ENCODE results near the gene ZFAND6. TPM values are rescaled to one million over a fixed set of nuclear protein-coding genes. Genes with fewer than 3 reads are reported as not detected.

The ZFAND6 gene
- total and polyA plus RNA-seq, 9 donors, result 57.3 to 105 (median 65.4) TPM

DNA sequence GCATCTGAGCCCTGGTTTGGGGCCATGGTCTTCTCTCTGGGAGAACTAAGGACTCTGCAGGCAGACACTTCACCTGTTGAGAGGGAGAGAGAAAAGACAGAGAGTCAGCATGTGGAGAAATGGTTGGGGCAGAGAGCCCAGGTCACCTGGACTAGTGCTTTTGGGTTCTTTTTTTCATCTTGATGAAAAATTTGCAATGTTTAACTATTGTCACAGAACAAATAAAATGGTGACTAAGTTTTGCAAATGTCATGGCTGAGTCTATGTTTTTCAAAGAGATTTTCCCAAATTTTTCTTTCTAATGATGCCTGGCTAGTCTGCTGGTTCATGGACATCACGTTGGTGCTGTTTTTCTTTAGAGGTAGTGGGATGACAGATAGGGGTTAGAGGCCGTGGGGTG, 111.1 kb downstream of the ZFAND6 start:
- no peaks in the 10 kb centered on the region for H3K4me1 ChIP-seq (ENCODE audit: insufficient read depth)
- H3K4me3 ChIP-seq, result no peak overlapping the region
- no peak overlapping the region for H3K27ac ChIP-seq
- TF ChIP-seq, protein P1, sequence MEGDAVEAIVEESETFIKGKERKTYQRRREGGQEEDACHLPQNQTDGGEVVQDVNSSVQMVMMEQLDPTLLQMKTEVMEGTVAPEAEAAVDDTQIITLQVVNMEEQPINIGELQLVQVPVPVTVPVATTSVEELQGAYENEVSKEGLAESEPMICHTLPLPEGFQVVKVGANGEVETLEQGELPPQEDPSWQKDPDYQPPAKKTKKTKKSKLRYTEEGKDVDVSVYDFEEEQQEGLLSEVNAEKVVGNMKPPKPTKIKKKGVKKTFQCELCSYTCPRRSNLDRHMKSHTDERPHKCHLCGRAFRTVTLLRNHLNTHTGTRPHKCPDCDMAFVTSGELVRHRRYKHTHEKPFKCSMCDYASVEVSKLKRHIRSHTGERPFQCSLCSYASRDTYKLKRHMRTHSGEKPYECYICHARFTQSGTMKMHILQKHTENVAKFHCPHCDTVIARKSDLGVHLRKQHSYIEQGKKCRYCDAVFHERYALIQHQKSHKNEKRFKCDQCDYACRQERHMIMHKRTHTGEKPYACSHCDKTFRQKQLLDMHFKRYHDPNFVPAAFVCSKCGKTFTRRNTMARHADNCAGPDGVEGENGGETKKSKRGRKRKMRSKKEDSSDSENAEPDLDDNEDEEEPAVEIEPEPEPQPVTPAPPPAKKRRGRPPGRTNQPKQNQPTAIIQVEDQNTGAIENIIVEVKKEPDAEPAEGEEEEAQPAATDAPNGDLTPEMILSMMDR (IDR thresholded peaks at IDR 0.05), result no peak
- TF ChIP-seq POLR2A (IDR thresholded peaks at IDR 0.05), result no peak
- TF ChIP-seq EP300 (IDR thresholded peaks at IDR 0.05), result no peak
- no peak for DNase-seq
- H3K9me3 ChIP-seq, result no peaks in the 10 kb centered on the region
- H3K27me3 ChIP-seq, result no peaks in the 10 kb centered on the region
- WGBS, 3 donors, result 82 to 87% (median 82%) methylated on average over 2 of the region's 2 CpGs
- intact Hi-C loops (cut with DNase I), result loop anchor here in 1 of 4 donors (10.0 kb wide), 1 partner anchor 106 kb away; no protein-coding TSS in a partner anchor
- H3K36me3 ChIP-seq, result no peaks in the 10 kb centered on the region

DNA sequence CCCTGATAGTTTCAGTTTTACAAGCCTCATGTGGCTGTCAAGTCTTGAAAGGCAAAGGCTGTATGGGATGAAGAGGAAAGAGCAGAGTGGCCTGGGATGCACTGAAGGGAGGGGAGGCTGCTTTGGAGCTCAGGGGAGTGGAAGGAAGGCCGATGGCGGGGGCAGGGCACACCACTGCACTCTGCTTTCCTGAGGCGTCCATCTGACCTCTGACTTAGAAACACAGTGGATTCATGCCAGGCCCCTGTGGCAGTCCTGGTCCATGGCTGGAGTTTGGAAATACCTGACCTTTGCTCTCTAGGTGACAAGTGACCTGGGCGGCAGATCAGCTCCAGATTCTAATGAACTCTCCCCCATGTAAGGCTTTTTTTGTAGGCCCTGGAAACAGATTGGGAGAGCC, 112.3 kb downstream of the ZFAND6 start:
- no peak for DNase-seq
- WGBS, 3 donors, result 76 to 84% (median 81%) methylated on average over 4 of the region's 4 CpGs
- H3K27ac ChIP-seq, result no peak overlapping the region
- TF ChIP-seq, protein P1 (IDR thresholded peaks at IDR 0.05), result no peak
- TF ChIP-seq EP300 (IDR thresholded peaks at IDR 0.05) (no peak), POLR2A (IDR thresholded peaks at IDR 0.05) (no peak)
- no peaks in the 10 kb centered on the region for H3K36me3 ChIP-seq
- no peaks in the 10 kb centered on the region for H3K9me3 ChIP-seq
- no peak overlapping the region for H3K4me3 ChIP-seq
- H3K27me3 ChIP-seq, result no peaks in the 10 kb centered on the region
- no peaks in the 10 kb centered on the region for H3K4me1 ChIP-seq (ENCODE audit: insufficient read depth)
- intact Hi-C loops (cut with DNase I), result loop anchor here in 1 of 4 donors (10.0 kb wide), 1 partner anchor 107 kb away; no protein-coding TSS in a partner anchor

- intact Hi-C loops (cut with DNase I), result loop anchor here in 1 of 4 donors (10.0 kb wide), 1 partner anchor 108 kb away; no protein-coding TSS in a partner anchor
These were observed 112.9 kb downstream of the ZFAND6 start for GRCh38 chr15:80172401-80172800.

GRCh38 chr15:80173022-80173759, 113.7 kb downstream of the ZFAND6 start:
- Histone ChIP-seq H3K9me3 (no peaks in the 10 kb centered on the region), H3K4me1 (ENCODE audit: insufficient read depth) (no peaks in the 10 kb centered on the region), H3K27me3 (no peaks in the 10 kb centered on the region), H3K27ac (no peak overlapping the region), H3K36me3 (no peaks in the 10 kb centered on the region), H3K4me3 (no peak overlapping the region)
- peak; percentile 28 to 75 (median 66) for DNase-seq
- intact Hi-C loops (cut with DNase I), result loop anchor here in 1 of 4 donors (10.0 kb wide), 1 partner anchor 108 kb away; no protein-coding TSS in a partner anchor
- 62 to 72% (median 65%) methylated on average over 10 of the region's 10 CpGs for WGBS, 3 donors
- TF ChIP-seq, protein P1 (IDR thresholded peaks at IDR 0.05), result peak; percentile 26 to 63 (median 36)
- TF ChIP-seq EP300 (IDR thresholded peaks at IDR 0.05), result no peak

More at GRCh38 chr15:80172401-80172800, 112.9 kb downstream of the ZFAND6 start:
- Histone ChIP-seq H3K4me1 (ENCODE audit: insufficient read depth) (no peaks in the 10 kb centered on the region), H3K36me3 (no peaks in the 10 kb centered on the region), H3K4me3 (no peak overlapping the region), H3K9me3 (no peaks in the 10 kb centered on the region), H3K27me3 (no peaks in the 10 kb centered on the region), H3K27ac (no peak overlapping the region)
- TF ChIP-seq EP300 (IDR thresholded peaks at IDR 0.05) (no peak), POLR2A (IDR thresholded peaks at IDR 0.05) (no peak)
- TF ChIP-seq, protein P1 (IDR thresholded peaks at IDR 0.05), result no peak
- no peak for DNase-seq
- 80 to 87% (median 85%) methylated on average over 8 of the region's 8 CpGs for WGBS, 3 donors

Measured in ovary (tissue), 9 donors.